Coronary artery (tissue), 2 donors: ENCODE data around the gene HTR1D.

Source experiments
- DNase-seq: peaks from one replicate; pipeline ENCODE4 v3.0.0-alpha.2; 2017; ENCODE audit warnings: low spot score
- H3K27ac ChIP-seq, 2 donors: fragments of 200-600 bp; sonication (generic); one replicate each; pipeline ENCODE4 v1.5.1; 2016 to 2019
- H3K4me3 ChIP-seq: fragments of 200-600 bp; sonication (generic); 2 replicates; pipeline ENCODE4 v1.5.1; 2016; ENCODE audit warnings: mild to moderate bottlenecking, moderate library complexity
- CTCF ChIP-seq: fragments of 200-600 bp; sonication (generic); IDR thresholded peaks from one replicate; pipeline ENCODE4 v1.5.1; 2019; ENCODE audit warnings: antibody characterized with exemption

HTR1D gene

GRCh38 chr1:23246274-23246673 lies 29.0 kb upstream of the HTR1D start:
- Histone ChIP-seq H3K27ac (no peak overlapping the region), H3K4me3 (no peak overlapping the region)
- DNase-seq, result no peak
- no peak for TF ChIP-seq CTCF

- no peak for DNase-seq
- TF ChIP-seq CTCF, result no peak
- no peak overlapping the region for H3K4me3 ChIP-seq
- H3K27ac ChIP-seq, result no peak overlapping the region
These were observed 27.0 kb upstream of the HTR1D start for GRCh38 chr1:23244256-23244761.

- H3K4me3 ChIP-seq, result no peak overlapping the region
- DNase-seq, result no peak
- H3K27ac ChIP-seq, result no peak overlapping the region
- TF ChIP-seq CTCF, result no peak
These were observed 25.1 kb upstream of the HTR1D start for GRCh38 chr1:23242414-23242813.

- no peak overlapping the region for H3K27ac ChIP-seq
- no peak for DNase-seq
- TF ChIP-seq CTCF, result no peak
- H3K4me3 ChIP-seq, result no peak overlapping the region
These were observed 22.5 kb upstream of the HTR1D start for GRCh38 chr1:23239638-23240295.

- H3K27ac ChIP-seq, result no peak overlapping the region
- TF ChIP-seq CTCF, result no peak
These were observed 21.3 kb upstream of the HTR1D start for GRCh38 chr1:23238565-23238964.

GRCh38 chr1:23237508-23237907 lies 20.2 kb upstream of the HTR1D start:
- H3K4me3 ChIP-seq, result no peak overlapping the region
- H3K27ac ChIP-seq, result no peak overlapping the region
- DNase-seq, result no peak
- TF ChIP-seq CTCF, result no peak

More at GRCh38 chr1:23238565-23238964, 21.3 kb upstream of the HTR1D start:
- no peak for DNase-seq
- no peak overlapping the region for H3K4me3 ChIP-seq

- TF ChIP-seq CTCF, result no peak
- H3K4me3 ChIP-seq, result no peak overlapping the region
- no peak for DNase-seq
- H3K27ac ChIP-seq, result no peak overlapping the region
These were observed 10.5 kb upstream of the HTR1D start for GRCh38 chr1:23227806-23228205.
